Mesenchymal stem cell (in vitro differentiated cells and primary cell): ENCODE measurements around the gene REEP1.
"Not testable (repeated sequence)": the region's sequence is repeated elsewhere in the genome, so short reads cannot be mapped to it uniquely, and the experiment has no call there.

Source experiments
- DNase-seq: peaks from one replicate; pipeline ENCODE4 v3.0.0-alpha.2; 2013
- H2AFZ ChIP-seq: one replicate; pipeline ENCODE4 v1.6.1; 2013; ENCODE audit warnings: low read depth, mild to moderate bottlenecking, control low read depth, inconsistent platforms, low read length, moderate library complexity
- H2AK5ac ChIP-seq: 2 replicates; pipeline ENCODE4 v1.6.1; 2013; ENCODE audit warnings: low read length, moderate library complexity, mild to moderate bottlenecking, inconsistent platforms; ENCODE audit not compliant: severe bottlenecking
- H2BK120ac ChIP-seq: one replicate; pipeline ENCODE4 v1.6.1; 2013; ENCODE audit warnings: low read depth, mild to moderate bottlenecking, inconsistent platforms, low read length, moderate library complexity
- H2BK12ac ChIP-seq, 2 experiments: one replicate each; pipeline ENCODE4 v1.6.1; 2013; ENCODE audit warnings: inconsistent platforms in 2 of 2, low read length in 2 of 2, mild to moderate bottlenecking in 2 of 2, moderate library complexity in 2 of 2, control low read depth in 1 of 2
- H2BK15ac ChIP-seq: one replicate; pipeline ENCODE4 v1.6.1; 2013; ENCODE audit warnings: mild to moderate bottlenecking, low read depth, inconsistent platforms; ENCODE audit not compliant: poor library complexity, severe bottlenecking
- H2BK5ac ChIP-seq: 2 replicates; pipeline ENCODE4 v1.6.1; 2013; ENCODE audit warnings: low read depth, mild to moderate bottlenecking, low read length, control low read depth, inconsistent platforms; ENCODE audit not compliant: poor library complexity, severe bottlenecking
- H3K14ac ChIP-seq, 2 experiments: one replicate each; pipeline ENCODE4 v1.6.1; 2013; ENCODE audit warnings: inconsistent platforms in 2 of 2, low read length in 2 of 2, control low read depth in 1 of 2, mild to moderate bottlenecking in 1 of 2, moderate library complexity in 1 of 2
- H3K18ac ChIP-seq, 2 experiments: one replicate each; pipeline ENCODE4 v1.6.1; 2013; ENCODE audit warnings: inconsistent platforms in 2 of 2, low read length in 2 of 2, control low read depth in 1 of 2, low read depth in 1 of 2, mild to moderate bottlenecking in 1 of 2
- H3K23ac ChIP-seq, 2 experiments: one replicate each; pipeline ENCODE4 v1.6.1; 2013; ENCODE audit warnings: inconsistent platforms in 2 of 2, low read length in 2 of 2, mild to moderate bottlenecking in 2 of 2, moderate library complexity in 2 of 2, control low read depth in 1 of 2
- H3K27ac ChIP-seq: 2 replicates; pipeline ENCODE4 v1.5.1; 2013; ENCODE audit warnings: mild to moderate bottlenecking, moderate library complexity, low read length, control low read depth, inconsistent platforms; ENCODE audit not compliant: poor library complexity, severe bottlenecking
- H3K27me3 ChIP-seq, 2 experiments: 2 replicates each; pipeline versions ENCODE4 v1.6.1 to v1.7.0; 2013; ENCODE audit warnings: low read length in 2 of 2, mild to moderate bottlenecking in 2 of 2, moderate library complexity in 2 of 2, control low read depth in 1 of 2, inconsistent platforms in 1 of 2; ENCODE audit not compliant: control insufficient read depth in 1 of 2, insufficient read depth in 1 of 2
- H3K36me3 ChIP-seq, 2 experiments: 2 replicates each; pipeline versions ENCODE4 v1.6.1 to v1.7.0; 2013; ENCODE audit warnings: low read length in 2 of 2, control low read depth in 1 of 2, inconsistent platforms in 1 of 2, low read depth in 1 of 2, mild to moderate bottlenecking in 1 of 2; ENCODE audit not compliant: insufficient read depth in 2 of 2, control insufficient read depth in 1 of 2
- H3K4ac ChIP-seq, 2 experiments: one replicate each; pipeline ENCODE4 v1.6.1; 2013; ENCODE audit warnings: inconsistent platforms in 2 of 2, low read length in 2 of 2, mild to moderate bottlenecking in 2 of 2, moderate library complexity in 2 of 2, control low read depth in 1 of 2, low read depth in 1 of 2
- H3K4me1 ChIP-seq: 2 replicates; pipeline ENCODE4 v1.6.1; 2013; ENCODE audit warnings: low read depth, low read length, control low read depth; ENCODE audit not compliant: control insufficient read depth, insufficient read depth
- H3K4me2 ChIP-seq: 2 replicates; pipeline ENCODE4 v1.6.1; 2013; ENCODE audit warnings: low read length, mild to moderate bottlenecking, inconsistent platforms; ENCODE audit not compliant: poor library complexity, severe bottlenecking
- H3K4me3 ChIP-seq, 2 experiments: 2 replicates each; pipeline versions ENCODE4 v1.5.1 to v1.7.0; 2013; ENCODE audit warnings: low read length in 2 of 2, mild to moderate bottlenecking in 2 of 2, control low read depth in 1 of 2, low read depth in 1 of 2; ENCODE audit not compliant: insufficient read depth in 1 of 2
- H3K79me1 ChIP-seq: replicated peaks from 2 replicates; pipeline ENCODE4 v1.6.1; 2013; ENCODE audit warnings: mild to moderate bottlenecking, control low read depth, low read length, inconsistent platforms; ENCODE audit not compliant: poor library complexity, severe bottlenecking
- H3K9ac ChIP-seq: 2 replicates; pipeline ENCODE4 v1.7.0; 2013; ENCODE audit warnings: mild to moderate bottlenecking, low read length, moderate library complexity
- H3K9me3 ChIP-seq: 2 replicates; pipeline ENCODE4 v1.7.0; 2013; ENCODE audit warnings: mild to moderate bottlenecking, low read length; ENCODE audit not compliant: control insufficient read depth
- H4K8ac ChIP-seq: one replicate; pipeline ENCODE4 v1.6.1; 2013; ENCODE audit warnings: inconsistent platforms, mild to moderate bottlenecking, low read length, moderate library complexity
- H4K91ac ChIP-seq: one replicate; pipeline ENCODE4 v1.6.1; 2013; ENCODE audit warnings: mild to moderate bottlenecking, low read length, inconsistent platforms
- WGBS: methylation state at CpG from one replicate; pipeline ENCODE4 v1.1.7; 2013; ENCODE audit warnings: mixed read lengths; 5-methylcytosine and 5-hydroxymethylcytosine counted together

Gene REEP1

DNA sequence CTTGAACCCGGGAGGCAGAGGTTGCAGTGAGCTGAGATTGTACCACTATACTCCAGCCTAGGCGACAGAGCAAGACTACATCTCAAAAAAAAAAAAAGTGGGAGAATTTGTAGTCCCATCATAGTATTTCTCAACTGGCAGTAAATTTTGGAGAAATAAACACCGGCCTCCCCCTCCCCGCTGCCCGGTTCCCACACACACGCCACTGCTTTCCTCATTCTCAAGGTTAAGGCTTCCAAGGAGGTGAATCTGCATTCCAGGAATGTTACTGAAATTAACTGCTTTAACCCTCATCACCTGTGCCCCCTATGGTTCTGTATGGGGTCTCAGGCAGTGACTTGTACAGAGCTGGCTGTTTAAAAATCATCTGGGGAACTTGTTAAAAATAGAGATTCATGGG, 88.2 kb downstream of the REEP1 start:
- Histone ChIP-seq H3K23ac (no peak overlapping the region), H3K36me3 (no peaks in the 10 kb centered on the region), H3K4ac (no peak overlapping the region), H3K18ac (no peak overlapping the region), H2BK120ac (no peak overlapping the region), H2AK5ac (no peak overlapping the region), H3K79me1 (no peaks in the 10 kb centered on the region), H3K4me2 (no peak overlapping the region), H4K8ac (no peak overlapping the region), H4K91ac (no peak overlapping the region), H3K4me1 (no peaks in the 10 kb centered on the region), H3K27ac (no peak overlapping the region), H3K27me3 (peaks cover 22 to 32% of the 10 kb centered on the region in 2 experiments), H2AFZ (no peak overlapping the region), H2BK12ac (no peak overlapping the region), H2BK5ac (no peak overlapping the region), H3K14ac (no peak overlapping the region), H2BK15ac (no peak overlapping the region), H3K9me3 (no peaks in the 10 kb centered on the region), H3K4me3 (no peak overlapping the region), H3K9ac (no peak overlapping the region)
- WGBS = 77% methylated on average over 5 of the region's 6 CpGs
- DNase-seq = no peak

DNA sequence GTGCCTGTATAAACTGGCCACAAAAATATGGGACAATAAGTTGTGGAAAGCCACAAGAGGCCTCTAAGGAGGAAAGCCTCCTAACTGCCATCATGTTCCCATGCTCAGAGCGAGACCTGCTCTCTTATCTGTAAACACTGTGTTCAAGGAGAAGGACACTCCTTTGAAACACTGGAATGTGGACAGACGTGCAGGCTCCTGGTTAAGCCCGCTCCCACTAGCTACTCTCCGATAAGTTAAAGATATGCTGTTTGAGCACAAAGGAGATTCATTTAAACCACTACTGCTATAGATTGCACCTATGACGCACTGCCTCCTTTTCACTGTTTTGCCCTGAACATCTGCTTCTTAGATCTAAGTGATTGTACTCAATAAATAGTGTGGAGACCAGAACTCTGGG, 92.2 kb downstream of the REEP1 start:
- not testable (repeated sequence) for H3K4me2 ChIP-seq, H3K23ac ChIP-seq, H3K4ac ChIP-seq, H3K9ac ChIP-seq, H2AK5ac ChIP-seq, H3K4me1 ChIP-seq, H3K4me3 ChIP-seq, H3K9me3 ChIP-seq, H2BK120ac ChIP-seq, H3K79me1 ChIP-seq, H4K8ac ChIP-seq, H2BK15ac ChIP-seq, DNase-seq, H4K91ac ChIP-seq, H2BK5ac ChIP-seq, H3K36me3 ChIP-seq, H3K27ac ChIP-seq, H2AFZ ChIP-seq, H3K18ac ChIP-seq, H2BK12ac ChIP-seq, H3K14ac ChIP-seq
- WGBS = 86% methylated on average over 5 of the region's 5 CpGs
- peaks cover 28 to 37% of the 10 kb centered on the region in 2 experiments for H3K27me3 ChIP-seq

DNA sequence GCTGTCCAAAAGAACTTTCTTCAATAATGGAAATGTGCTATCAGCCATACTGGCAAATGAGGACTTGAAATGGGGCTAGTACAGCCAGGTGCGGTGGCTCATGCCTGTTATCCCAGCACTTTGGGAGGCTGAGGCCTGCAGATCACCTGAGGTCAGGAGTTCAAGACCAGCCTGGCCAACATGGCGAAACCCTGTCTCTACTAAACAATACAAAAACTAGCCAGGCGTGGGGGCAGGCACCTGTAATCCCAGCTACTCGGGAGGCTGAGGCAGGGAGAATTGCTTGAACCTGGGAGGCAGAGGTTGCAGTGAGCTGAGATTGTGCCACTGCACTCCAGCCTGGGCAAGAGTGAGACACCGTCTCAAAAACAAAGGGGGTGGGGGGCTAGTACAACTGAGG, 92.6 kb downstream of the REEP1 start:
- H3K27me3 ChIP-seq = peaks cover 28 to 42% of the 10 kb centered on the region in 2 experiments
- H2AFZ ChIP-seq, H4K8ac ChIP-seq, H2AK5ac ChIP-seq, H3K18ac ChIP-seq, H3K4me3 ChIP-seq, H2BK5ac ChIP-seq, H3K9me3 ChIP-seq, H2BK120ac ChIP-seq, H3K14ac ChIP-seq, H3K4me2 ChIP-seq, DNase-seq, H4K91ac ChIP-seq, H3K9ac ChIP-seq, H2BK12ac ChIP-seq, H3K79me1 ChIP-seq, H3K23ac ChIP-seq, H3K4me1 ChIP-seq, H2BK15ac ChIP-seq, H3K36me3 ChIP-seq, H3K4ac ChIP-seq, H3K27ac ChIP-seq: not testable (repeated sequence)
- WGBS = 88% methylated on average over 4 of the region's 5 CpGs

GRCh38 chr2:86243950-86244733, 93.3 kb downstream of the REEP1 start:
- H3K4me1 ChIP-seq = no peaks in the 10 kb centered on the region
- no peak overlapping the region for H3K4ac ChIP-seq
- H2BK15ac ChIP-seq = no peak overlapping the region
- no peak overlapping the region for H3K9ac ChIP-seq
- no peak overlapping the region for H4K91ac ChIP-seq
- no peaks in the 10 kb centered on the region for H3K79me1 ChIP-seq
- no peak for DNase-seq
- no peak overlapping the region for H2BK12ac ChIP-seq
- 89% methylated on average over 5 of the region's 5 CpGs for WGBS
- H2AK5ac ChIP-seq = no peak overlapping the region
- H3K27me3 ChIP-seq = peaks cover 28 to 43% of the 10 kb centered on the region in 2 experiments
- H3K23ac ChIP-seq = peak overlapping the region in 1 of 2 experiments; percentile 57
- H3K18ac ChIP-seq = no peak overlapping the region
- H2BK120ac ChIP-seq = no peak overlapping the region
- no peak overlapping the region for H2BK5ac ChIP-seq
- no peak overlapping the region for H3K14ac ChIP-seq
- no peak overlapping the region for H2AFZ ChIP-seq
- no peaks in the 10 kb centered on the region for H3K9me3 ChIP-seq
- H4K8ac ChIP-seq = no peak overlapping the region
- H3K27ac ChIP-seq = no peak overlapping the region
- H3K36me3 ChIP-seq = no peaks in the 10 kb centered on the region
- H3K4me3 ChIP-seq = no peak overlapping the region
- no peak overlapping the region for H3K4me2 ChIP-seq
